Activated naive CD4-positive, alpha-beta T cell treated with anti-CD3 and anti-CD28 coated beads, Interleukin-2, amount 50 U/mL, for 72 hours (primary cell): Measurements from ENCODE around the gene HNRNPD. TPM values are rescaled to one million over a fixed set of nuclear protein-coding genes. Genes with fewer than 3 reads are reported as not detected.
A peak's percentile ranks its signal among the peaks of the same experiment; 100 is the strongest.
"Not testable (repeated sequence)": the region's sequence is repeated elsewhere in the genome, so short reads cannot be mapped to it uniquely, and the experiment has no call there.

Source experiments
- ATAC-seq, 2 donors: fragments of 150-1000 bp; cut with Tn5 transposase; 2 replicates each; pipeline ENCODE4 v1.10.0; 2021; ENCODE audit warnings: mild to moderate bottlenecking in 2 of 2, moderate library complexity in 2 of 2
- DNase-seq, 2 donors: peaks; one replicate each; pipeline ENCODE4 v3.0.0; 2021 to 2022; ENCODE audit warnings: low spot score in 2 of 2
- H3K27ac Mint-ChIP-seq, 2 donors: one replicate each; pipeline ENCODE4 v1.8.0; 2022; ENCODE audit warnings: mild to moderate bottlenecking in 2 of 2, mixed read lengths in 2 of 2
- H3K36me3 Mint-ChIP-seq, 2 donors: one replicate each; pipeline ENCODE4 v1.8.0; 2022; ENCODE audit warnings: mixed read lengths in 2 of 2
- H3K9me3 Mint-ChIP-seq, 2 donors: one replicate each; pipeline ENCODE4 v1.8.0; 2022; ENCODE audit warnings: mixed read lengths in 2 of 2
- total RNA-seq, 2 donors: library from RNA; stranded (reverse); gene quantifications; one replicate each; pipeline ENCODE4 v1.2.3, GENCODE V29; 2022

Gene HNRNPD
- total RNA-seq, result 100 to 1,000 TPM; 260 to 462 TPM

DNA sequence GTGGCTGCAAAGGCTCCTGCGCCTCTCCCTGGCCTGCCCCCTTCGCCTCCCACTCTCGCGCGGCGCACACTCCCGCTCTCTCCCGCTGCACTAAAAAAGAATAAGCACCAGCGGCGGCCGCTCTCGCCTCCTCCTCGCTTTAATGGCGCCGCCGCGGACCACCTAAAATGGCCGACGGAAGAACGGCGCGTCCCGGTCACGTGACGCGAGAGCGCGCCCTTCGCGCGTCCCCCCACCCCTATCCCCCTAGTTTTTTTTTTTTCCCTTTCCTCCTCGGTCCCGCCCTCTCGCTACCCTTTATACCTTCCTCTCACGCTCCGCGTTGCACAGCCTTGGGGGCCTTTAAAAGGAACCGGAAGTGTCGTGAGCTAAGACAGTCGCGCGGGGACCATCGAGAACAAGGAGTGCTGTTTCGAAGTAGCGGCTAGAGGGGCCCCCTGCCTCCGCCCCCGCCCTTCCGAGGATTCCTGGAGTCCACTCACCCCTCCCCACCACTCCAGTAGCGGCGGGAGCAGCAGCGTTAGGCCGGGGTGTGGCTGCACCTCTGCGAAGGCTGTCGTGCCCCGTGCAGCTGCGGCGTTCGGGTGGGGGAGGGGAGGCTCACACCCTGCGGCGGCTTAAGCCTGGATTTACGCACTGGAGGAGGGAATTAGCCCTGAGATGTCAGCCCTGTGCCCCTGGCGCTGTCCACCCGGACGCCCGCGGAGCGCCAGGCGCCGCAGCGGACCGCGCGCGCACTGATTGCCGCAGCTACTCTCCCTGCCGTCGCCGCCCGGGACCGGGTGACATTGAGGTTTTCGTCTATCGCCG lies at the start of gene HNRNPD:
HNRNPD (minus strand) TSS at position 176 of the 810 bp plus-strand sequence. CDS start 313 bp downstream, outside the sequence.
- DNase-seq, result peak; percentile 88 to 91
- Mint-ChIP-seq H3K27ac (peak within 1 kb of the TSS; percentile 98), H3K9me3 (no peaks in the 10 kb centered on the region), H3K36me3 (peaks cover 42 to 61% of the 10 kb centered on the region in 2 donors)
- peak; percentile 90 to 94 for ATAC-seq

DNA sequence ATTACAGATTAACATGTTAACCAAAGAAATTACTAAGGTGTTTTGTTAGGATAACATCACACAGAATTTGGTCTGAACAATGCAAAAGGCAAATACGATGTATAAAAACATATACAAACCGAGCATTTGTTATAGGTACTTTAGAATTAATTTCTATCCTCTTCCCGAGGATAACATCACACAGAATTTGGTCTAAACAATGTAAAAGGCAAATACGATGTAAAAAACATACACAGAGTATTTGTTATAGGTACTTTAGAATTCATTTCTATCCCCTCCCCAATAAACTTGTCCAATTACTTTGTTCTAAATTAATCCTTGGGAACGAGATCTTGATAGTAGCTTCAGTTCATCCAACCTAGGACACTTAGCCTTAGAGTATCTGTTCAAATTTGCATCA lies 48.8 kb upstream of the HNRNPD start:
- no peaks in the 10 kb centered on the region for H3K9me3 Mint-ChIP-seq
- peak overlapping the region in 1 of 2 donors; percentile 91 for H3K27ac Mint-ChIP-seq
- no peak for DNase-seq
- H3K36me3 Mint-ChIP-seq, result peaks cover 37 to 56% of the 10 kb centered on the region in 2 donors
- no peak for ATAC-seq

DNA sequence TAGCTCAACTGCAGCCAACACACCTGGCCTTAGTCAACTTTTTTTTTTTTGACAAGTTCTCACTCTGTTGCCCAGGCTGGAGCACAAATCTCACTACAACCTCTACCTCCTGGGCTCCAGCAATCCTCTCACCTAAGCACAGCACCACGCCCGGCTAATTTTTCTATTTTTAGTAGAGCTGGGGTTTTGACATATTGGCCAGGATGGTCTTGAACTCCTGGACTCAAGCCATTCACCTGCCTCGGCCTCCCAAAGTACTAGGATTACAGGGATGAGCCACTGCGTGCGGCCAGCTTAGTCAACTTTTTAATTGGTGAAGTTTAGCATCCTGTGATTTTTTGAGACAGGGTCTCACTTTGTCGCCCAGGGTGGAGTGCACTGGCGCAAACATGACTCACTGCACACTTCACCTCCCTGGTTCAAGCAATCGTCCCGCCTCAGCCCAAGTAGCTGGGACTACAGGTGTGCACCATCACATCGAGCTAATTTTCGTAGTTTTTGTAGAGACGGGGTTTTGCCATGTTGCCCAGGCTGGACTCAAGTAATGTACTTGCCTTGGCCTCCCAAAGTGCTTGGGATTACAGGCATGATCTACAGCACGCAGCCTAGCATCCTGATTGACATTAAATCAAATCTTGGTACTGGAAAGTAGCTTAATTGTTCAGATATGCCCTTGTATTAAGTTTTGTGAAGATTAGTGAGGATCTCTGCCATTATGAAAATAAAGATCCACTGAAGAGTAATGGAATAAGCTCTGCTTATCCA lies 48.2 kb upstream of the HNRNPD start:
- DNase-seq (peak in 1 of 2 donors; percentile 15), ATAC-seq (peak; percentile 21 to 37)
- peak overlapping the region in 1 of 2 donors; percentile 91 for H3K27ac Mint-ChIP-seq
- peaks cover 30 to 50% of the 10 kb centered on the region in 2 donors for H3K36me3 Mint-ChIP-seq
- H3K9me3 Mint-ChIP-seq, result no peaks in the 10 kb centered on the region

DNA sequence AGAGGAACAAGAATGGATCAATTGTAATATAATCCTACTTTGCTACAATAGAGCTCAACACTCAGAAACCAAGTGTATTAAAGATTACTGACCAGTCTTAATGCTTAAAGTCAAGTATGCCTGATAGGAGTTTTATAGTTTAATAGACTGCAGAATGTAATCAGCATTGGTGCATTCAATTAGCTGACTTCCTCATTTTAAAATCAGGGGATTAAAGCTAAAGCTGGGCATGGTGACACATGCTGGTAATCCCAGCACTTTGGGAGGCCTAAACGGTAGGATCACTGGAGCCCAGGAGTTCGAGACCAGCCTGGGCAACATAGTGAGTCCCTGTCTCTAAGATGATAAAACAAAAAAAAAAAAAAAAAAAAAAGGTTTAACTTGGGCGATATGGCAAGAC lies 45.7 kb upstream of the HNRNPD start:
- Mint-ChIP-seq H3K36me3 (peaks cover 18 to 24% of the 10 kb centered on the region in 2 donors), H3K27ac (no peak overlapping the region), H3K9me3 (no peaks in the 10 kb centered on the region)
- DNase-seq (no peak), ATAC-seq (peak in 1 of 2 donors; percentile 3)

DNA sequence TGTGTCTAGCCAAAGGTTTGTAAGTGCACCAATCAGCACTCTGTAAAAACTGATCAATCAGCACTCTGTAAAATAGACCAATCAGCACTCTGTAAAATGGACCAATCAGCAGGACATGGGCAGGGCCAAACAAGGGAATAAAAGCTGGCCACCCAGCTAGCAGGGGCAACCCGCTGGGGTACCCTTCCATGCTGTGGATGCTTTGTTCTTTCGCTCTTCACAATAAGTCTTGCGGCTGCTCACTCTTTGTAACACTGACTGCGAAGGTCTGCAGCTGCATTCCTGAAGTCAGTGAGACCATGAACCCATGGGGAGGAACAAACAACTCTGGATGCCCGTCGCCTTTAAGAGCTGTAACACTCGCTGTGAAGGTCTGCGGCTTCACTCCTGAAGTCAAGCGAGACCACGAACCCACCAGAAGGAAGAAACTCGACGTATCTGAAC lies 42.2 kb upstream of the HNRNPD start:
- no peak for DNase-seq
- H3K27ac Mint-ChIP-seq, result no peak overlapping the region

DNA sequence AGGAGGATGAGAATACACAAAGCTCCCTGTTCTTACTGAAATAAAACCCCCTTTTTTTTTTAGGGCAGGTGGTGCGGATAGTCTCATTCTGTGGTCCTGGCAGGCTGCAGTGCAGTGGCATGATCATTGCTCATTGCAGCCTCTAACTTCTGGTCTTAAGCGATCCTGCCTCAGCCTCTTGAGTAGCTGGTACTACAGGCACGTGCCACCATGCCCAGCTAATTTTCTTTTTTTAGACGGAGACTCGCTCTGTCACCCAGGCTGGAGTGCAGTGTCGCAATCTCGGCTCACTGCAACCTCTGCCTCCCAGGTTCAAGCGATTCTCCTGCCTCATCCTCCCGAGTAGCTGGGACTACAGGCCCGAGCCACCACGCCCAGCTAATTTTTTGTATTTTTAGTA lies 41.3 kb upstream of the HNRNPD start:
- not testable (repeated sequence) for ATAC-seq, H3K9me3 Mint-ChIP-seq, H3K27ac Mint-ChIP-seq, DNase-seq
- peaks cover 0 to 12% of the 10 kb centered on the region in 2 donors for H3K36me3 Mint-ChIP-seq

More for the DNA sequence above, 42.2 kb upstream of the HNRNPD start:
- no peak for ATAC-seq
- H3K36me3 Mint-ChIP-seq, result peaks cover 0 to 12% of the 10 kb centered on the region in 2 donors
- no peaks in the 10 kb centered on the region for H3K9me3 Mint-ChIP-seq

DNA sequence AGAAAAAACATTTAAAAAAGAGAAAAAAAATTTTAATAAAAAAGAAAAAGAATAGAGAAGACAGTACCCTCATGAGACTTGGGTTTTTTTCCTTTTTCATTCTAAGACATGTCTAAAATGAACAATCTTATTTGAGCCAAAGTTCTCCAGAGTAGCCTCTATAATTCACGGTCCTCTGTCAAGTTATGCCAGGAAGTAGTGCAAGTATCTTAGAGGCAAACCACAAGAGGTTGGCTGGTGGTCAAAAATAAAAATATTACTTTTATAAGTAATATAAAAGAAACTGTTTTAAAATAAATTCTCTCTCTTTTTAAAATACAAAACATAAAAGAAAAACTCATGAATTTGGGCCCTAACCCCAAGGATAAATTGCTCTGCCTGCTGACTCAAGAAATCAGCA lies 29.9 kb upstream of the HNRNPD start:
- DNase-seq (no peak), ATAC-seq (no peak)
- Mint-ChIP-seq H3K27ac (no peak overlapping the region), H3K9me3 (no peaks in the 10 kb centered on the region), H3K36me3 (no peaks in the 10 kb centered on the region)

DNA sequence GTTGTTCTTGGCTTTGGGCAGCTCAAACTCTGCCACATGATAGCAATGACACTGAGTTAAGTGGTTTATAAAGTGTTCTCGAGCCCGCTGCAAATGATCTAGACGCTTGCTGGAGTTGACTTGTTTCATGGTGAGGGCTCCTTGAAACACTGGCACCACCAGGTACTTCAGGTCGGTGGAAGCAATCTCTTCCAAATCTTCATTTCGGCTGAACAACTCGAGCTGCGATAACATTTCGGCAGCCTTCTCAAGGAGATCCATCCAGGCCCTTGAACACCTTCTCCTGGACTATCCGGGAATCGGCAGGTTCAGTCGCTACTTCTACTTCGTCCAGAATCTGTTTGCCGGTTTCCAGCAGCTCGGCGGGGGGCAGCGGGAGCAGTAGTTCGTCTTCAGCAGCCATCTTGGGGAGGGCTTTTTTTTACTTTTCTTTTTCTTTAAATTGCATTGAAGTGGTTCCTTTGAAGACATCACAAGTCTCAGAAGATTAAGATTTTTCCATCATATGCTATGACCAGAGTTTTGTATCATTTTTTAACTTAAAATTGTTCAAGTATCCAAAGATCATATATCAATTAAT lies 28.5 kb upstream of the HNRNPD start:
- ATAC-seq, result no peak
- no peak for DNase-seq
- H3K9me3 Mint-ChIP-seq, result no peaks in the 10 kb centered on the region
- H3K27ac Mint-ChIP-seq, result peak overlapping the region in 1 of 2 donors; percentile 18
- H3K36me3 Mint-ChIP-seq, result no peaks in the 10 kb centered on the region

DNA sequence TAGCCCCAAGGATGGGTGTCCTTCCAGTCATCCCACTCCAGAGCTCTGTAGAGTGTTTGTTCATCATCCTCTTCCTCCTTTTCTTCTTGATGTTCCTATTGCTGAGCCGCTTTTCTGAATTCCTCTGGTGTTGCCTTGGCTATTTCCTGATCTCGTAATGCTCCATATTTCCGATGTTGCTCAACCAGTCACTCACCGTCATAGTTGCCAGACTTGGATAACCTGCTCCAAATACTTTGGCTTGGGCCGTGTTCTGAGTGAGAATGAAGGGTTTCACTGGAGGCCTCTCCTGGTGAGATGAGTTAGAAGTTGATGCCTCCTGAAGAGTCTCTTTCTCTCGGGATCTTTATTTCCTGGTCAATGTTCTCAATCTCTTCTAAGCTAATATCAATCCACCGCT lies 27.8 kb upstream of the HNRNPD start:
- no peak for DNase-seq
- no peaks in the 10 kb centered on the region for H3K36me3 Mint-ChIP-seq
- H3K27ac Mint-ChIP-seq, result no peak overlapping the region
- ATAC-seq, result no peak
- no peaks in the 10 kb centered on the region for H3K9me3 Mint-ChIP-seq

- Mint-ChIP-seq H3K36me3 (no peaks in the 10 kb centered on the region), H3K27ac (no peak overlapping the region), H3K9me3 (no peaks in the 10 kb centered on the region)
- DNase-seq (no peak), ATAC-seq (no peak)
These were observed 24.5 kb upstream of the HNRNPD start for GRCh38 chr4:82398263-82398662.

- H3K27ac Mint-ChIP-seq, result no peak overlapping the region
- ATAC-seq, result no peak
- no peak for DNase-seq
- no peaks in the 10 kb centered on the region for H3K36me3 Mint-ChIP-seq
- H3K9me3 Mint-ChIP-seq, result no peaks in the 10 kb centered on the region
These were observed 23.7 kb upstream of the HNRNPD start for GRCh38 chr4:82397527-82397926.

DNA sequence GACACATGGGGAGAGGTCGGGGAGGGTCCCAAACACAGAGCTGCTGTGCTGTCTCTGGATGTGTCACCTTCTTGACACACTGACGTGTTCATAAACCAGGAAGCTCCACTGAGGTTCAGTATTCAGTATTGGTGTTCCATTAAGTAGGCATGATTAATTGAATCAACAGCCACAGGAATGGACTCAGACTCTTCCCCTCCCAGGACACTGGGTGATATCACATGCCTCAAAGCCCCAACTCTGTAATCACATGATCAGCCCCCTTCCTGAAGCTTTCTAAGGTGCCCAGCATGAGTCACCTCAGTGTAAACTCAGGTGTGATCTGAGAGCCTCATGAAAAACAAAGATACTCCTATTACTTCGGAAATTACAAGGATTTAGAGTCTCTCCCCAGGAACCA lies 21.1 kb upstream of the HNRNPD start:
- ATAC-seq, result no peak
- H3K9me3 Mint-ChIP-seq, result no peaks in the 10 kb centered on the region
- H3K27ac Mint-ChIP-seq, result no peak overlapping the region
- no peak for DNase-seq
- no peaks in the 10 kb centered on the region for H3K36me3 Mint-ChIP-seq

DNA sequence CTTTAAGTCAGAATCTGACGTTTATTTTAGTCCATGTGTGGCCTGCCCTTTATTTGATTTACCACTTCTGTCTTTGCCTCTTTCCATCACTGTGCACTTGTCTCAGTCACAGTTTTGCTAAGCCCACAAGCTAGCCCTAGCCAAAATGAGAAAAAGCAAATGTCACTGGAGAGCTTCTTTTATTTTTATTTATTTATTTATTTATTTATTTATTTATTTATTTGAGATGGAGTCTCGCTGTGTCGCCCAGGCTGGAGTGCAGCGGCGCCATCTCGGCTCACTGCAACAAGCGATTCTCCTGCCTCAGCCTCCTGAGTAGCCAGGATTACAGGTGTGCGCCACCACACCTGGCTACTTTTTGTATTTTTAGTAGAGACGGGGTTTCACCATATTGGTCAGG lies 16.3 kb upstream of the HNRNPD start:
- DNase-seq, H3K36me3 Mint-ChIP-seq, H3K9me3 Mint-ChIP-seq, ATAC-seq, H3K27ac Mint-ChIP-seq: not testable (repeated sequence)

GRCh38 chr4:82388405-82388804 lies 14.6 kb upstream of the HNRNPD start:
- Mint-ChIP-seq H3K27ac (no peak overlapping the region), H3K9me3 (peaks cover 0 to 6% of the 10 kb centered on the region in 2 donors), H3K36me3 (no peaks in the 10 kb centered on the region)
- ATAC-seq (no peak), DNase-seq (no peak)

DNA sequence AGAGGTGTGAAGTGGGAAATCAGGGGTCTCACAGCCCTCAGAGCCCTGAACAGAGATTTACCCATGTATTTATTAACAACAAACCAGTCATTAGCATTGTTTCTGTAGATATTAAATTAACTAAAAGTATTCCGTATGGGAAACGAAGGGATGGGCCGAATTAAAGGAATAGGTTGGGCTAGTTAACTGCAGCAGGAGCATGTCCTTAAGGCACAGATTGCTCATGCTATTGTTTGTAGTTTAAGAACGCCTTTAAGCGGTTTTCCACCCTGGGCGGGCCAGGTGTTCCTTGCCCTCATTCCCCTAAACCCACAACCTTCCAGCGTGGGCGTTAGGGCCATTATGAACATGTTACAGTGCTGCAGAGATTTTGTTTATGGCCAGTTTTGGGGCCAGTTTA lies 12.5 kb upstream of the HNRNPD start:
- not testable (repeated sequence) for DNase-seq, H3K27ac Mint-ChIP-seq, H3K36me3 Mint-ChIP-seq, ATAC-seq, H3K9me3 Mint-ChIP-seq

- ATAC-seq (no peak), DNase-seq (no peak)
- Mint-ChIP-seq H3K27ac (no peak overlapping the region), H3K36me3 (peaks cover 0 to 10% of the 10 kb centered on the region in 2 donors), H3K9me3 (peaks cover 0 to 10% of the 10 kb centered on the region in 2 donors)
These were observed 9.0 kb upstream of the HNRNPD start for GRCh38 chr4:82382751-82383150.
